Activated T-cell treated with anti-CD3 and anti-CD28 coated beads, Interleukin-2, amount 50 U/mL, for 72 hours (primary cell): Measurements from ENCODE around the gene S100A9. TPM values are rescaled to one million over a fixed set of nuclear protein-coding genes. Genes with fewer than 3 reads are reported as not detected.
"Not testable (repeated sequence)": the region's sequence is repeated elsewhere in the genome, so short reads cannot be mapped to it uniquely, and the experiment has no call there.

Experiments
- ATAC-seq, 2 donors: fragments of 150-1000 bp; cut with Tn5 transposase; replicated peaks in 1 of 2; 2 replicates each; pipeline ENCODE4 v1.10.0; 2021; ENCODE audit warnings: moderate library complexity in 2 of 2, mild to moderate bottlenecking in 1 of 2
- DNase-seq, 2 donors: peaks; one replicate each; pipeline ENCODE4 v3.0.0; 2021 to 2022; ENCODE audit warnings: mixed read lengths in 1 of 2
- H3K27ac Mint-ChIP-seq: one replicate; pipeline ENCODE4 v1.8.0; 2022; ENCODE audit warnings: mild to moderate bottlenecking, moderate library complexity, mixed read lengths
- H3K27me3 Mint-ChIP-seq: one replicate; pipeline ENCODE4 v1.8.0; 2022; ENCODE audit warnings: low read depth, mixed read lengths
- H3K36me3 Mint-ChIP-seq, 2 donors: one replicate each; pipeline ENCODE4 v1.8.0; 2022; ENCODE audit warnings: mixed read lengths in 2 of 2, mild to moderate bottlenecking in 1 of 2; ENCODE audit not compliant: insufficient read depth in 2 of 2
- H3K4me1 Mint-ChIP-seq: one replicate; pipeline ENCODE4 v1.8.0; 2022; ENCODE audit warnings: low read depth, mixed read lengths
- H3K4me3 Mint-ChIP-seq, 2 donors: one replicate each; pipeline ENCODE4 v1.8.0; 2022; ENCODE audit warnings: mild to moderate bottlenecking in 2 of 2, mixed read lengths in 2 of 2, moderate library complexity in 2 of 2
- H3K9me3 Mint-ChIP-seq, 2 donors: one replicate each; pipeline ENCODE4 v1.8.0; 2022; ENCODE audit warnings: mixed read lengths in 2 of 2
- total RNA-seq, 2 donors: library from RNA; stranded (reverse); gene quantifications; one replicate each; pipeline ENCODE4 v1.2.3, GENCODE V29; 2022

The S100A9 gene
- total RNA-seq: not detected

DNA sequence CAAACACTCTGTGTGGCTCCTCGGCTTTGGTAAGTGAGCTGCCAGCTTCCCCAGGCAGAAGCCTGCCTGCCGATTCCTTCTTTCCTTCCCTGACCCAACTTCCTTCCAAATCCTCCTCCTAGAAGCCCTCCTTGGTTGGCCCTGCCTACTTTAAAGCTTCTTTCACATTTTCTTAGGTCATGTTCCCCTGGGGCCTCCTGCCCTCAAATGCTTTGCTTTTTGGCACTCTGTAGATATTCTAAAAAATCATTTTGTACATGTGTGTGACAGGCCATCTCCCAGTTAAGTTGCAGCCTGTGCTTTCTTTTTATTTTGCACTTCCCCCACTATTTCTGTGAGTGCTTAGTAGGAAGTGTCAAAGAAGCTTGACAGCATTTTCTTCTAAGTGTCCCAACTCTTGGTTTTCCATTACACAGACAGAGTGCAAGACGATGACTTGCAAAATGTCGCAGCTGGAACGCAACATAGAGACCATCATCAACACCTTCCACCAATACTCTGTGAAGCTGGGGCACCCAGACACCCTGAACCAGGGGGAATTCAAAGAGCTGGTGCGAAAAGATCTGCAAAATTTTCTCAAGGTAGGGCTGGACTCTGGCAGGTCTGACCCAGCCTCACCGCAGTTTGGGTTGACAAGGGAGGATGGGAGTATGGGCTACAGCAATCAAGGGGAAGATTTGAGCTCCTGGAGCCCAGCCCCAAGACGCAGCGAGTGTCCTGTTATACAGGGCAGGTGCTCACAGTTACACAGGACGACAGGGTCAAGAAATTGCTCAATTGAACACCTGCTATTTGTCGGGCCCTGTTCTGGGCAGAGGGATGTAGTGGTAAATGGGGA, at the start of gene S100A9:
Gene S100A9 (plus strand): TSS at position 2 of the 838 bp plus-strand sequence. CDS start 430 bp downstream, at position 432.
- peaks cover 14% of the 10 kb centered on the region for H3K4me1 Mint-ChIP-seq
- no peaks in the 10 kb centered on the region for H3K9me3 Mint-ChIP-seq
- ATAC-seq (no peak), DNase-seq (no peak)
- H3K27ac Mint-ChIP-seq: no peak within 1 kb of the TSS
- no peak within 1 kb of the TSS for H3K4me3 Mint-ChIP-seq
- H3K27me3 Mint-ChIP-seq: peaks cover 2% of the 10 kb centered on the region
- H3K36me3 Mint-ChIP-seq: no peaks in the 10 kb centered on the region

DNA sequence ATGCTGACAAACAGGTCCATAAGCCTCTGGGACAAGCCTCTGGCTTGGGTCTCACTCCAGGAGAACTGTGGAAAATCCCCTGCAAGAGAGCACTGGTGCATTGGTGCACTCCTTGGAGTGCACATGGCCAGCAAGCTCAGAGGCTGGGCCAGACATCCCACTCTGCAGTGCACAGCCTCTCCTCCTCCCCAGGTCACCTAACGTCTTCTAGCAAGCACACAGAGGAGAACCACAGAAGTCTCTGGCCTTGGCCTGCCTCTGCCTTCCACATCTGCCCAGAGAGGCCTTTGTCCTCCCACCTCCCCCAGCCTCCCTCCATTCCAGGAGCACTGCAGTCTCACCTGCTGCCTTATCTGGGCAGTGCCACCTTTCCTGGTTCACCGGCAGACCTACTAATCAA, 49.1 kb upstream of the S100A9 start:
- H3K9me3 Mint-ChIP-seq: no peaks in the 10 kb centered on the region
- H3K4me1 Mint-ChIP-seq: no peaks in the 10 kb centered on the region
- no peak for DNase-seq
- no peaks in the 10 kb centered on the region for H3K27me3 Mint-ChIP-seq
- no peak overlapping the region for H3K4me3 Mint-ChIP-seq
- no peaks in the 10 kb centered on the region for H3K36me3 Mint-ChIP-seq
- ATAC-seq: no peak
- no peak overlapping the region for H3K27ac Mint-ChIP-seq

DNA sequence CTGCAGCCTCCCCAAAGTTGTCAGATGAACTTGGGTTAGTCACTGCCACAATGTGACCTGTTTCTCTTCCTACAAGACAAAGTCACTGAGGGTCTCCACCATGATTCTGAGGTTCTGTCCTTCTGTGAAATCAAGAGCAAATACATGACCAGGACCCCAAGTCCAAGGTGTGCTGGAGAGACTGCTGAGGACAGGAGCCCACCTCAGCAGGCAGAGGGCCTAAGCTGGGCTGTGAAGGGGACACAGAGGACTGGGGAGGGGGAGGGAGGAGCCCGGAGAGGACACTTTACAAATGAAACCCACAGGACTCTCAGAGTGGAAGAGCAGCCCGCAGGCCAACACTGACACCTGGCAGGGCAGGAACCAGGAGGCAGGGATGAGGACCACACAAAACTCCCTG, 48.2 kb upstream of the S100A9 start:
- H3K4me3 Mint-ChIP-seq: no peak overlapping the region
- no peak overlapping the region for H3K27ac Mint-ChIP-seq
- H3K36me3 Mint-ChIP-seq: no peaks in the 10 kb centered on the region
- H3K27me3 Mint-ChIP-seq: no peaks in the 10 kb centered on the region
- ATAC-seq (no peak), DNase-seq (no peak)
- no peaks in the 10 kb centered on the region for H3K4me1 Mint-ChIP-seq
- no peaks in the 10 kb centered on the region for H3K9me3 Mint-ChIP-seq

DNA sequence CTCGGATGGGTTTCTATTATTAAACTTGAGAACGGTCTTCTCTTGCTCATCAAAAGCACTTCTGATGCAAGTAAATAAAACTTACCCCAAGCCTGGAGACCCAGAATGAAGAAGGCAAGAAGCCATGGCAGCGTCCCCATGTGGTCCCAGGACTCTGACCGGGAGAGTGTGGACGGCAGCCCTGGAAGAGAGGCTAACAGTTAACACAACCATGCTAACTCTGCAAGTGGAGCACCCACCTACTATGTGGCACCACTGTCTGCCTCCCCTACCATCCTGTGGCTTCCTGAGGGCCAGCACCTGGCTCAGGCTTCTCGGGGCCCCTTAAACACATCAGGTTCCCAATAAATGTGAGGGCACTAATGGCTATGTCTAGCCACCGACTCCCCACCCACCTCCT, 47.1 kb upstream of the S100A9 start:
- DNase-seq (no peak), ATAC-seq (no peak)
- Mint-ChIP-seq H3K4me1 (no peaks in the 10 kb centered on the region), H3K27me3 (no peaks in the 10 kb centered on the region), H3K36me3 (no peaks in the 10 kb centered on the region), H3K9me3 (no peaks in the 10 kb centered on the region), H3K27ac (no peak overlapping the region), H3K4me3 (no peak overlapping the region)

DNA sequence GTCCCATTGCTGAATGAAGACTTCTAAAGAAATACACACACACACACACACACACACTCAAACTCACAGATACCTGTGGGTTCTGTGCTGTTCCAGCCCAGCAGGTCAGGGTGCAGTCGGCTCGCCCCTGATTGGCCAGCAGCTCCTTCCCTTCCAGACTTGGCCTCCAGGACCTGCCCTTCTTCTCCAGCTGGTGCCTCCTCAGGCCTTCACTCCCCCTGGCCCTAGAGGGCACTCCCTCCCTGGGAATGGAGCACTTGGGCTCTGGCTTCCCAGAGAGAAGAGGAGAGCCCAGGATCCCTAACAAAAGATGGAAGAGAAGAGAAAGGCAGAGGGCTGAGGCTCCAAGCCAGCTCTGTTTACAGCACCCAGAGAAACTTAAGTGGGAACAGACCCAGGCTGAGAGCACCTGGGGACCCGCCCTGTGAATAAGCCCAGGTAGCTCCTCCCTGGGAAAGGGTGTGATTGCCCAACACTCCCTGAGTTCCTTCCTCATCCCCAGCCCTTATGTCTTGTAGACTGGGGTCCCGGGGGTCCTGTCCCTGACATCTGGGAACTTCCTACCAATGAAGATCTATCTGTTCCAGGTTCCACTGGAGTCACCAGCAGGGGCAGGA, 45.0 kb upstream of the S100A9 start, which contains the start of gene PGLYRP3:
Gene PGLYRP3 (minus strand): TSS at position 383 of the 617 bp plus-strand sequence. CDS start 2,287 bp downstream, outside the sequence.
- no peak for ATAC-seq
- H3K9me3 Mint-ChIP-seq: peaks cover 0 to 2% of the 10 kb centered on the region in 2 donors
- no peak within 1 kb of the TSS for H3K27ac Mint-ChIP-seq

DNA sequence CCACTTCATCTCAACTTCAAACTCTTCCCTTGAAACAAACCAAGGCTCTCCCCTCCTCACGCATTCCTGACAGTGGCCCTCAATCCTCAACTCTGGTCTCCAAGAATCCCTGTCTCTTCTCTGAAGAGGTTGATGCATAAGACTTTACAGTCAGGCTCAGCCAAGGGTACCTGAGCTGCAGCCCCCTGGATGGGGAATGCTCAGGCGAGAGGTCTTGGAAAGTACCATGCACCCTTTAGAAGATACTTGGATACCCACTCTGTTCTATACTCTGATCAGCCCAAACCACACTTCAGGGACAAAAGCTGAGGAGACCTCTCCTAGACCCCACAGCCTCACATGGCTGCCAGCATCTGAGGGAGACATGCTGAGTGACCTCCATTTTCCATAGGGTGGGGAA, 44.4 kb upstream of the S100A9 start:
- H3K4me1 Mint-ChIP-seq: no peaks in the 10 kb centered on the region
- H3K27me3 Mint-ChIP-seq: peaks cover 9% of the 10 kb centered on the region
- H3K9me3 Mint-ChIP-seq: peaks cover 0 to 2% of the 10 kb centered on the region in 2 donors
- ATAC-seq (no peak), DNase-seq (no peak)
- no peak overlapping the region for H3K4me3 Mint-ChIP-seq
- H3K36me3 Mint-ChIP-seq: no peaks in the 10 kb centered on the region
- H3K27ac Mint-ChIP-seq: no peak overlapping the region

More for the DNA sequence above, 45.0 kb upstream of the S100A9 start, which contains the start of gene PGLYRP3:
- no peaks in the 10 kb centered on the region for H3K36me3 Mint-ChIP-seq
- no peaks in the 10 kb centered on the region for H3K4me1 Mint-ChIP-seq
- H3K4me3 Mint-ChIP-seq: no peak within 1 kb of the TSS
- DNase-seq: no peak
- peaks cover 9% of the 10 kb centered on the region for H3K27me3 Mint-ChIP-seq

DNA sequence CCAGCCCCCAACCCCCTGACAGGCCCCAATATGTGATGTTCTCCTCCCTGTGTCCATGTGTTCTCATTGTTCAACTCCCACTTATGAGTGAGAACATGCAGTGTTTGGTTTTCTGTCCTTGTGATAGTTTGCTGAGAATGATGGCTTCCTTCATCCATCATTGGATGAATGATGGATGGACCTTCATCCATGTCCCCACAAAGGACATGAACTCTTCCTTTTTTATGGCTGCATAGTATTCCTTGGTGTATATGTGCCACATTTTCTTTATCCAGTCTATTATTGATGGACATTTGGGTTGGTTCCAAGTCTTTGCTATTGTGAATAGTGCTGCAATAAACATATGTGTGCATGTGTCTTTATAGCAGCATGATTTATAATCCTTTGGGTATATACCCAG, 43.3 kb upstream of the S100A9 start:
- H3K9me3 Mint-ChIP-seq, ATAC-seq, H3K27ac Mint-ChIP-seq, H3K4me3 Mint-ChIP-seq, H3K36me3 Mint-ChIP-seq, DNase-seq, H3K27me3 Mint-ChIP-seq, H3K4me1 Mint-ChIP-seq: not testable (repeated sequence)

DNA sequence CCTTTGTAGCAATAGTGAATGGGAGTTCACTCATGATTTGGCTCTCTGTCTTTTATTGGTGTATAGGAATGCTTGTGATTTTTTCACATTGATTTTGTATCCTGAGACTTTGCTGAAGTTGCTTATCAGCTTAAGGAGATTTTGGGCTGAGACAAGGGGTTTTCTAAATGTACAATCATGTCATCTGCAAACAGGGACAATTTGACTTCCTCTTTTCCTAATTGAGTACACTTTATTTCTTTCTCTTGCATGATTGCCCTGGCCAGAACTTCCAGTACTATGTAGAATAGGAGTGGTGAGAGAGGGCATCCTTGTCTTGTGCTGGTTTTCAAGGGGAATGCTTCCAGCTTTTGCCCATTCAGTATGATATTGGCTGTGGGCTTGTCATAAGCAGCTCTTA, 41.6 kb upstream of the S100A9 start:
- not testable (repeated sequence) for H3K4me1 Mint-ChIP-seq, H3K27me3 Mint-ChIP-seq, H3K4me3 Mint-ChIP-seq, H3K27ac Mint-ChIP-seq, ATAC-seq, H3K9me3 Mint-ChIP-seq, H3K36me3 Mint-ChIP-seq, DNase-seq

DNA sequence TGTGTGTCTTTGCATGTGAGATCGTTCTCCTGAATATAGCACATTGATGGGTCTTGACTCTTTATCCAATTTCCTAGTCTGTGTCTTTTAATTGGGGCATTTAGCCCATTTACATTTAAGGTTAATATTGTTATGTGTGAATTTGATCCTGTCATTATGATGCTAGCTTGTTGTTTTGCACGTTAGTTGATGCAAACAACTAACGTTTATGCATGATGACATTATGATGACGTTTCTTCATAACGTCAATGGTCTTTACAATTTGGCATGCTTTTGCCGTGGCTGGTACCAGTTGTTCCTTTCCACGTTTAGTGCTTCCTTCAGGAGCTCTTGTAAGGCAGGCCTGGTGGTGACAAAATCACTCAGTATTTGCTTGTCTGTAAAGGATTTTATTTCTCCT, 39.5 kb upstream of the S100A9 start:
- H3K27ac Mint-ChIP-seq, H3K4me1 Mint-ChIP-seq, DNase-seq, H3K9me3 Mint-ChIP-seq, H3K4me3 Mint-ChIP-seq, ATAC-seq, H3K36me3 Mint-ChIP-seq, H3K27me3 Mint-ChIP-seq: not testable (repeated sequence)

DNA sequence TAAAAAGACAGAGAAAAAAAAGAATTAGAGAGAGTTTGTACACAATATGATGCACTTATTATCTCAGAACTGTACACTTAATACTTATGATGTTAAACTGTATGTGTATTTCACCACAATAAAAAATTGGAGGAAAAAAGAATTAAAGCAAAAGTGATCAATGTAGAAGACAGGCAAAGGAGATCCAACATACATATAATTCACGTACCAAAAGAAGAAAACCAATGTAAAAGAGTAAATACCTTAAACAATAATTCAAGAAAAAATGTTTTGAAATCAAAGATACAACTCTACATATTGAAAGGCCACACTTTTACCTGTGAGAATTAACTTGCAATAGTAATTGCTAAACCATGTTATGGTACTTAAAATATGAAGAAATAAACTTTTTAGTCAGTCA, 35.1 kb upstream of the S100A9 start:
- DNase-seq (no peak), ATAC-seq (no peak)
- peaks cover 0 to 3% of the 10 kb centered on the region in 2 donors for H3K36me3 Mint-ChIP-seq
- no peaks in the 10 kb centered on the region for H3K27me3 Mint-ChIP-seq
- no peaks in the 10 kb centered on the region for H3K4me1 Mint-ChIP-seq
- H3K4me3 Mint-ChIP-seq: no peak overlapping the region
- no peak overlapping the region for H3K27ac Mint-ChIP-seq
- peaks cover 2 to 3% of the 10 kb centered on the region in 2 donors for H3K9me3 Mint-ChIP-seq

DNA sequence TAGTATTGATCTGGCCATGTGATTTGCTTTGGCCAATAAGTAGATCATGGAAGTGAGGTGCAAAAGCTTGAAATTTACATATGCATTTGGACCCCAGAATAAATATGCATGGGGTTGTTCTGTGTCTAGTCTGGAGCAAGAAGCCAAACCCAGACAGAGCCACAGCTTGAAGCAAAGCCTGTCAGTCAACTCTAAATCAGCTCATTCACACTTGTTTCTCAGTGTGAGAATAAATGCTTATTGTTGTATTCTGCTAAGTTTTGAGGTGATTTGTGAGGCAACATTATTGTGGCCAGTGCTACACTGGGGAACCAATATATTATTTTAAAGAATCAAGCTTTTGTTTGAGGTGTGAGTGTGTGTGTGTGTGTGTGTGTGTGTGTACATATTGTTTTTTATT, 32.7 kb upstream of the S100A9 start:
- ATAC-seq (no peak), DNase-seq (no peak)
- Mint-ChIP-seq H3K4me1 (no peaks in the 10 kb centered on the region), H3K9me3 (peaks cover 5 to 11% of the 10 kb centered on the region in 2 donors), H3K36me3 (peaks cover 3% of the 10 kb centered on the region in 2 donors), H3K27ac (no peak overlapping the region), H3K27me3 (peaks cover 2% of the 10 kb centered on the region), H3K4me3 (no peak overlapping the region)

DNA sequence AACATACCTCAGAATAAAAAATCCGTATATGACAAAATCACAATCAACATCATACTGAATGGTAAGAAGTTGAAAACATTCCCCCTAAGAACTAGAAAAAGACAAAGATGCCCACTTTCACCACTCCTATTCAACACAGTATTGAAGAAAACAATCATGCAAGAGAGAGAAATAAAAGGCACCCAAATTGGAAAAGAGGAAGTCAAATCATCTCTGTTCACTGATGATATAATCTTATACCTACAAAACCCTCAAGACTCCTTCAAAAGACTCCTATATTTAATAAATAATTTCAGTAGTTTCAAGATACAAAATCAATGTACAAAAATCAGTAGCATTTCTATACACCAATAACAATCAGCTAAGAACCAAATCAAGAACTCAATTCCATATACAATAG, 23.8 kb upstream of the S100A9 start:
- no peak overlapping the region for H3K27ac Mint-ChIP-seq
- H3K4me3 Mint-ChIP-seq: no peak overlapping the region
- no peak for DNase-seq
- H3K4me1 Mint-ChIP-seq: peaks cover 3% of the 10 kb centered on the region
- ATAC-seq: no peak
- peaks cover 7% of the 10 kb centered on the region for H3K27me3 Mint-ChIP-seq
- H3K36me3 Mint-ChIP-seq: peaks cover 0 to 4% of the 10 kb centered on the region in 2 donors
- H3K9me3 Mint-ChIP-seq: peaks cover 8 to 14% of the 10 kb centered on the region in 2 donors

DNA sequence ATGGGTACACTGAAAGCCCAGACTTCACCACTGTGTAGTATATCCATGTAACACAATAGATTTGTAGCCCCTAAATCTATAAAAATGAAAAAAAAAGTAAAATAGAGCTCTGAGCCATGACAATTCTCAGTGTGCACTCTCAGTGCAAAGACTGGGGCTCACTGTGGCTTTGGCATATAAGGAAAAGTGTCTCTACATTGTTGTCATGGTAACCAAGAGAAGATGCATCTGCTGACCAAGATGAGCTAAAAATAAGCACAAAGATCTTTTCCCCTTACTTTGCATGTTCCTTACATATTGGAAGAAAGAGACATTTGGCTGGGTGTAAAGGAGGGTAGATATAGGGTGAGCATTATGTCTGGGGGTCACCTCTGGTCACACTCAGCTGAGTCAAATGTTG, 21.0 kb upstream of the S100A9 start:
- Mint-ChIP-seq H3K27ac (no peak overlapping the region), H3K4me3 (no peak overlapping the region), H3K4me1 (peaks cover 19% of the 10 kb centered on the region), H3K27me3 (no peaks in the 10 kb centered on the region), H3K36me3 (no peaks in the 10 kb centered on the region), H3K9me3 (peaks cover 0 to 2% of the 10 kb centered on the region in 2 donors)
- ATAC-seq (no peak), DNase-seq (no peak)
